ENCODE results near the gene TAF11L6. TPM values are rescaled to one million over a fixed set of nuclear protein-coding genes. Genes with fewer than 3 reads are reported as not detected.
"Not testable (repeated sequence)": the region's sequence is repeated elsewhere in the genome, so short reads cannot be mapped to it uniquely, and the experiment has no call there.

Gene TAF11L6
- polyA plus RNA-seq, 6 donors from 2014 or later, result not detected

GRCh38 chr5:17524935-17525334 is 3.5 kb upstream of the TAF11L6 start, which contains the start of gene TAF11L5:
TSS of gene TAF11L5 (plus strand) at chr5:17525235.
- ATAC-seq (ENCODE audit: low read depth in 2 of 2); H3K27me3 Mint-ChIP-seq; H3K27ac Mint-ChIP-seq; H3K9me3 Mint-ChIP-seq; H3K4me3 Mint-ChIP-seq; H3K36me3 Mint-ChIP-seq; DNase-seq; H3K4me1 Mint-ChIP-seq: not testable (repeated sequence)

- not testable (repeated sequence) for H3K27me3 Mint-ChIP-seq; ATAC-seq (ENCODE audit: low read depth in 2 of 2); H3K27ac Mint-ChIP-seq; H3K4me1 Mint-ChIP-seq; H3K9me3 Mint-ChIP-seq; H3K4me3 Mint-ChIP-seq; DNase-seq; H3K36me3 Mint-ChIP-seq
Measured at GRCh38 chr5:17526504-17526903, 2.0 kb upstream of the TAF11L6 start.

Other genes starting within 250 kb of the TAF11L6 start
- not detected for gene TAF11L2, start 30.4 kb upstream of the TAF11L6 start, polyA plus RNA-seq (ENCODE audit: low read depth in 6 of 6)
- gene TAF11L3, start 10.3 kb upstream of the TAF11L6 start, polyA plus RNA-seq (ENCODE audit: low read depth in 6 of 6), result not detected
- not detected for gene TAF11L4, start 6.9 kb upstream of the TAF11L6 start, polyA plus RNA-seq (ENCODE audit: low read depth in 6 of 6)
- not detected for gene TAF11L5, start 3.4 kb upstream of the TAF11L6 start, polyA plus RNA-seq (ENCODE audit: low read depth in 6 of 6)
- gene TAF11L7, start 57.1 kb downstream of the TAF11L6 start, polyA plus RNA-seq (ENCODE audit: low read depth in 6 of 6), result not detected
- not detected for gene TAF11L8, start 62.3 kb downstream of the TAF11L6 start, polyA plus RNA-seq (ENCODE audit: low read depth in 6 of 6)
- gene TAF11L9, start 65.7 kb downstream of the TAF11L6 start, polyA plus RNA-seq (ENCODE audit: low read depth in 6 of 6), result not detected
- gene TAF11L10, start 69.2 kb downstream of the TAF11L6 start, polyA plus RNA-seq (ENCODE audit: low read depth in 6 of 6), result not detected
- gene TAF11L11, start 75.5 kb downstream of the TAF11L6 start, polyA plus RNA-seq (ENCODE audit: low read depth in 6 of 6), result not detected
- gene TAF11L12, start 81.7 kb downstream of the TAF11L6 start, polyA plus RNA-seq (ENCODE audit: low read depth in 6 of 6), result not detected
- not detected for gene TAF11L13, start 103.4 kb downstream of the TAF11L6 start, polyA plus RNA-seq (ENCODE audit: low read depth in 6 of 6)
- not detected for gene TAF11L14, start 105.8 kb downstream of the TAF11L6 start, polyA plus RNA-seq (ENCODE audit: low read depth in 6 of 6)